ENCODE measurements around the gene DYDC2.
"Not testable (repeated sequence)": the region's sequence is repeated elsewhere in the genome, so short reads cannot be mapped to it uniquely, and the experiment has no call there.

The DYDC2 gene

DNA sequence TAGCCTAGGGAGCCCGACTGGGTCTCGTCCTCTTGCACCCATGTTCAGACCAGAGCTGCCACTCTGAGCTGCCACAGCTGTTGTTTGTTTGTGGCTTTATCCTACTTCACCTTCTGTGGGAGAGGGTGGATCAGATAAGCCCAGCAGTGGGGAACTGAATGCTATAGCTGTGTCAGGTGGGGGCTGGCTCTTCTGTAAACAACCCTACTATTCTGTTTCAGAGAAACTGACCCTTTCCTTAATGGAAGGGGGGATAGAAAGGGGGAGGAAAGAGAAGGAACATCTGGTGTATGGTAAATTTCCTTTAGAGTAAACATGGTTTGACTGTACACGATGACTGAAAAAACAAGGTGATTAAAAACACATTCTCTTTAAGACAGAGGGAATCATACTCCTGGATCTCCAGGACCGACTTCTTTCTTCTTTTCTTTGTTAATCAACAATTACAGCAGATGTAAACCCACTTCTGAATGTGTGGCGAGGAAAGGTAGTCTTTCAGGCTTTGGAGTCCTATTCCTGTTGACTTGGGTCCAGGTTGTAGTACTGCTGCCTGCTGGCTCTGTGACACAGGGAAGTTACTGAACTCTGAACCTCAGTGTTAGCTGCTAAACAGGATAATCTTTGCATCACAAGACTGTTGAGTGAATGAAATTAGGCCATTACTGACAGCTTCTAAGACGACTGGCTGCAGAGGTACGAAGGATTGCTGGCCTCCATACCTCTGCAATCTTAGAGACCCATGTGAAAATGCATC is 57.7 kb downstream of the DYDC2 start:
- no peak for DNase-seq

DNA sequence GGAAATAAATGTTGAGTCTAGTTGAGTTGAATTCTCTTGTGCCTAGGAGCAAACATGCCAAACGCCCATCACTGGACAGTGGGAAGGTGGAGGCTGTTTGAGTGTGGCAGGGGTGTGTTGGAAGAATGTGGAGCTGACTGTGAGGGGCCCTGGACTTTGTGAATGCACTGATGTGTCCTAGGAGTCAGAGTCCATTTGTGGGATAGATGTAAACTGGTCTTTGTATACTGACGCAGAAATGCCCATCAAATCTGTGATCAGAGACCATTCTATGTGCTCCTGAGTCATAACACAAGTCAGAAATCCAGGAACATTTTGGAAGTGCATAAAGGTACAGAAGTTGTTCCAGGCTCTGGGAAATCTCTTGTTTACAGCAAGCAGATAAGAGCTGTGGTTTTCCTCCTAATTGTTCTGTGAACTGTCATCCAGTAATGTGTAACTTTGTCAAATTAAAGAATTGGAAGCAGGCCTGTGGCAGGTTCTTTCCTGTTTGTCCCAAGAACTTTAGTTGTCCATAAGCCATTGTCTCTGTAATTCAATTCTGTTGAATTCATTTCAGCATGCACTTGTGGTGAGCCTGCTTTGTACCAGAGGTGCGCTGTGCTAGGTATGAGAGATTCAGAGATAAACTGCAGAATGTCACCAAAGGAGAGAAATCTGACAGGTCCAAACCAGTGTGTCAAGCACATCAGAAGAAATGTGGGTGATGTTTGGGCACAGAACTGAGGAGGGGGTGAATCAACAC is 59.3 kb downstream of the DYDC2 start:
- no peak for DNase-seq

DNA sequence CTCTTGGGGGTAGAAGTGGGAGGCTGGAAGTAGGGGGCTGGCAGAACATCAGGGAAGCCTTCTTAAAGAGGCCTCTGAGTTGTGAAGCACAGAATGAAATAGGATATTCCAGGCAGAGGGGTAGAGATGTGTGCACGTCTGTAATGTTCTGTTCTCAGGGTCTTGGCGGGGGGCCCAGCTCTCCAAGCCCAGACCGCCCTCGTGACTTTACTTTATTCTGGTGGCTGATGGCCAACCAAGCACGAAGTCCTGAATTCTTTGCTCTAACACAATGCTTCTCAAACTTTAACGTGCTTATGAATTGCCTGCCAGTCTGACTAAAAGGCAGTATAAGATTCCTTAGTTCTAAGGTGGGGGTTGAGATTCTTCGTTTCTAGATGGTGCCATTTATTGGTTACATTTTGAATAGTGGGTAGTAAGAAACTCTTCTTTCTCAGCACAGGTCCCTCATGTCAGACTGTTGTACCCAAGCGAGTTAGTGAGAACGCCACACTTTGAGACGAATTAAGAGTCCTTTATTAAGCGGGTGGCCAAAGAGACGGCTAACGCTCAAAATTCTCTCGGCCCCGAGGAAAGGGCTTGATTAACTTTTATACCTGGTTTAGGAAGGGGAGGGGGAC is 60.0 kb downstream of the DYDC2 start:
- DNase-seq, result peak; percentile 34

DNA sequence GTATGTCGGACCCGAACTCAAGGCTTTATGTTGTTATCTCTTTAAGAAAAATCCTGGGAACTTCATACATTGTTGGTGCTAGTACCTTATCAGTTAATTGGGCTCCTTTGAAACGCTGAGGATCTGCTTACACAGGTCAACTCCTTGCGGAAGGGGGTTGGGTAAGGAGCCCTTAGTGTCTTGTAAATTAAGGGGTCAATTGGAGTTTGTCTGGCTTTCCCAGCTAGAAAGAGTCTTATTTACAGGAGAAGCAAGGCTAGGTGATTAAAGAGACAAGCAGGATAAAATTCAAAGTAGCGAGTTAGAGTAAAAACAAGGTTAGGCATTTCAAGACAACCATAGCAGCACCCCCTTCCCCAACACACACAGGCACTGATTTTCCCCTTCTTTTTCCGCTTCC is 60.7 kb downstream of the DYDC2 start:
- not testable (repeated sequence) for DNase-seq

All from retina (tissue), 1 donor.